Measurements from ENCODE around the gene EXOC3L4.

The EXOC3L4 gene

DNA sequence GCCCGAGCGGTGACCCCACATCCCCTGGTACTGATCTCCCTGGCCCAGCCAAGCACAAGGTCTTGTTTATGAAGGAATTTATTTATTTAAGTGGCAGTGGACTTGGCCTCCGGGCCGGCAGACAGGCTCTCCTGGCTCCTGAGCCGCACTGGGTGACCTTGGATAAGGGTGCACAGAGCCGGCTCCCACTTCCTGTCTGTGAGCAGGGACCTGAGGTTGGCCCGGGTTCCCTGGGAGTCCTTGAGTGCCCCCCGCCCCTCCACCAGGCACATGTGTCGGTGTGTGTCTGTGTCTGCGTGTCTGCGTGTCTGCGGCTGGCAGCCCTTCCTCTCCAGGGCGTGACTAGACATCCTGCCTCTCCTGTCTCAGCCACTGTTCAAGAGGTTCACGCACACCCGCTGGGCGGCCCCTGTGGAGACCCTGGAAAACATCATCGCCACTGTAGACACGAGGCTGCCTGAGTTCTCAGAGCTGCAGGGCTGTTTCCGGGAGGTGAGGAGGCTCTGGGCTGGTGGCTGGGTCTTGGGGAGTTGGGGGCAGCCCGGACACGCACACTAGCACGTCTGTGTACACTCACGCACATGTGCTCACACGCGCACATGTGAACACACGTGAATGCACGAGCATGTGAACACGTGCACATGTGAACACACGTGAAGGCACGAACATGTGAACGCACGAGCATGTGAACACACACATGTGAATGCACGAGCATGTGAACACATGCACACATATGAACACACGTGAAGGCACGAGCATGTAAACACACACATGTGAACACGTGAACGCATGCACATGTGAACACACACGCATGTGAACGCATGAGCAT, 38.1 kb downstream of the EXOC3L4 start:
- no peak for DNase-seq (ENCODE audit: low read depth in 3 of 3)

DNA sequence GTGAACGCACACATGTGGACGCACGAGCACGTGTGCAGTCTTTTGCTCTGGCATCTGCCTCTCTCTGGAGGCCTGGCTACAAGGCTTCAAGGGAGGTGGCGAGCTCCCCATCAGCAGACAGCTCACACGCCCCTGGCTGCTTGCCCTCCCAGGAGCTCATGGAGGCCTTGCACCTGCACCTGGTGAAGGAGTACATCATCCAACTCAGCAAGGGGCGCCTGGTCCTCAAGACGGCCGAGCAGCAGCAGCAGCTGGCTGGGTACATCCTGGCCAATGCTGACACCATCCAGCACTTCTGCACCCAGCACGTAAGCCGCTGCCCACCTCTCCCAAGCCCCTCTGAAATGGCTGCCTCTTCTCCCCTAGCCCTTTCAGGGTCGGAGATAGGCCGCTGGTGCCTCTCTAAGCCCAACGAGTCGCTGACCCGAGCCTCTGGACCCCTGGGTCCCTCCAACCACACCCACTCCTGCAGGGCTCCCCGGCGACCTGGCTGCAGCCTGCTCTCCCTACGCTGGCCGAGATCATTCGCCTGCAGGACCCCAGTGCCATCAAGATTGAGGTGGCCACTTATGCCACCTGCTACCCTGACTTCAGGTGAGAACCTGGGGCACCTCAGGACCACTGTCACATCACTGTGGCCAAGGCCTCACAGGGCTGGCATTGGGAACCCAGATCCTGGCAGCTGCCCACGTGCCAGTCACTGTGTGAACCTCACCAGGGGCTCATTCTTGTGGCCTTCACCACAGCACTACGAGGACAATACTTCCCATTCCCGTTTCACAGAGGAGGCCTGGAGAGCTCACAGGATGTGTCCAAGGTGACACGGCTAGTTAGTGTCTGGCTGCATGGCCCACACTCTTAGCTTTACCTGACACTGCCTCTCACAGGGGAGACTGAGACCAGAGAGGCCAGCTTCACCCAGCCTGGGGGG, 39.0 kb downstream of the EXOC3L4 start:
- no peak for DNase-seq (ENCODE audit: low read depth in 3 of 3)

DNA sequence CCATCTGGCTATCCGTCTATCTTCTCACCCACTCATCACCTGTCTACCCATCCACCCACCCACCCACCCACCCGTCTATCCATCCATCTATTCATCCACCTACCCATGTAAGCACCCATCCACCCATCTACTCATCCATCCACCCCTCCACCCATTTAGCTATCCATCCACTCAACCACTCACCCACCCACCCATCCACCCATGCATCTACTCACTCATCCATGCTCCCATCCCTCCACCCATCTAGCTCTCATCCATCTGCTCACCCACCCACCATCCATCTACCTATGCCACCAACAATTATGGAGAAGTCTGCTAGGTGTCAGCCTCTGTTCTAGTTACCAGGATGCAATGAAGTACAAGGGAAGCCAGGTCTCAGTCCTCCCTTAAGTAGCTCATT, 39.9 kb downstream of the EXOC3L4 start:
- DNase-seq (ENCODE audit: low read depth in 3 of 3), result no peak

DNA sequence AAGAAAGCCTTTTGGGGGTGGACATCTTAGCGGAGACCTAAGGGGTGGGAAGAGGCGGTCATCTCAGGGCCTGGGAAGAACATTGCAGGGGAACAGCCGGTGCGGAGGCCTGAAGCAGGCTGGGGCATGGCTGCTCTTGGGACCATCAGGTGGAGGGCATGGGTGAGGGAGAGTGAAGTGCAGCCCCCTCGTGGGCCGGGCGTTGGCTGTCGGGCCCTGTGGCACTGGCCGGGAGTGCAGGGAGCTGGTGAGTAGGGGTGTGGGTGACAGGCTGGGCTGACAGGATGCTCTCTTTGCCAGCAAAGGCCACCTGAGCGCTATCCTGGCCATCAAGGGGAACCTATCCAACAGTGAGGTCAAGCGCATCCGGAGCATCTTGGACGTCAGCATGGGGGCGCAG, 40.4 kb downstream of the EXOC3L4 start:
- no peak for DNase-seq (ENCODE audit: low read depth in 3 of 3)

DNA sequence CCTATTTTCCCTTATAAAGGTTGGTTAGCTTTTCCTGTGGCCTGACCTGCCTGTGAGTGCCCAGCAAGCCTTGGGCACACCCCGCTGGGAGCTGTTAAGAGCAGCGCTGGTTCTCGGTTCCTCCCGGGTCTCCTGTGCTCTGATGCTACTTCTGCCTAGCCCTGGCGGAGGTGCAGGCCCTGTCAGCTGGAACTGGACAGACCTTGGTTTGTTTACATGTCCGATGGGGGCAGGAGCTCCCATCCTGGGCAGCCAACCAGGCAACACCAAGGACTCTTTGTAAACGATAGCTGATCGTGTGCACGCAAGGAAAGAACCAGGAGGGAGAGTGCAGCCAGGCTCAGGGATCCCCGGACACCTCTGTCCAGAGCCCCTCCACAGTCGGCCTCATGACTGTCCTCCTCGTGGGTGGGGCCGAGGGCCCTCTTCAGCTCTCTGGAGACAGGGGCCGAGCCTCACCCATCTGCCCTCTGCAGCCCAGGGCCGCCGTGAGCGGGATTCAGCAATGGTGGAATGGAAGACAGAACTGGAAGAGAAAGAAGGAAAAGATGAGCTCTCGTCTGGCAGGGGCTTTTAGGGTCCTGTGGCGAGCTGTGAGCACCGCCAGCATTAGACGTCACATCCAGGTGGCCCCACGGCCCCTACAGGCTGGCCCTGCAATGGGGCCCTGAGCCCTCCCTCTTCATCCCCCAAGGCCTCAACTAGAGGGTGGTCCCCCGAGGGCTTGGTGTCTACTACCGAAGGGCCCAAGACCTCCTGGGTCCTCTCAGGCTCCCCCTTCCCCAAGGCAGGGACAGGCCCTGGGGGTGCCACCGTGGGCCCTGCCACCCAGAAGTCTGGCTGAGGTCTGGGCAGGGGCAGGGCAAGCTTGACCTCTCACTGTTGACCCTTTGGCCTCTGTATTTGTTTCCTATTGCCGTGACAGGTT, 41.1 kb downstream of the EXOC3L4 start:
- DNase-seq (ENCODE audit: low read depth in 3 of 3), result no peak

DNA sequence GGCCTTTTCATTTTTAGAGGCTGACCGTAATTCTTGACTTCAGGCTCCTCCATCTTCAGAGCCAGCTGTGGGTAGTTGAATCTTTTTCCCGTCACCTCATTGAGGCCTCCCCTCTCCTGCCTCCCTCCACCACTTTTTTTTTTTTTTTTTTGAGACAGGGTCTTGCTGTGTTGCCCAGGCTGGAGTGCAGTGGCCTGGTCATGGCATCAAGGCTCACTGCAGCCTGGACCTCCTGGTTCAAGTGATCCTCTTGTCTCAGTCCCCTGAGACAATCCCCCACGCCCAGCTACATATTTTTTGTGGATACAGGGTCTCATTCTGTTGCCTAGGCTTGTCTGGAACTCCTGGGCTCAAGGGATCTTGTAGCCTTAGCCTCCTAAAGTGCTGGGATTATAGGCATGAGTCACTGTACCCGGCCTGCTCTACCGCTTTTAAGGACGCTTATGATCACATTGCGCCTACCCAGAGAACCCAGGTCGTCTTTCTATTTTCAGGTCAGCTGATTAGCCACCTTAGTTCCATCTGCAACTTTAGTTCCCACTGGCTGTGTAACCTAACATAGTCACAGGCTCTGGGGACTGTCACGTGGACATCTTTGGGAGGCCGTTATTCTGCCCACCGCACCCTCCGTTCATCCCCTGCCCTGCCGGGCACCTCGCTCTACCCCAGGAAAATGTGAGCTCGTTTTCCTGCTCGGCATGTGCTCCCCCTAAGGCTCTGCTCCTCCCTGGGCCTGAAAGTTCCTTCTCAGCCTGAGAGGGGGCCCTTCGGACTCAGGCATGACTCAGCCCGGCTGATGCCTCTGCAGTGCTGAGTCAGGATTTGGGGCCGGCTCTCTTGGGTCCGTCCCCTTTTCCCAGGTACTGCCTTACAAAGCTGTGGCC, 42.1 kb downstream of the EXOC3L4 start:
- no peak for DNase-seq (ENCODE audit: low read depth in 3 of 3)

DNA sequence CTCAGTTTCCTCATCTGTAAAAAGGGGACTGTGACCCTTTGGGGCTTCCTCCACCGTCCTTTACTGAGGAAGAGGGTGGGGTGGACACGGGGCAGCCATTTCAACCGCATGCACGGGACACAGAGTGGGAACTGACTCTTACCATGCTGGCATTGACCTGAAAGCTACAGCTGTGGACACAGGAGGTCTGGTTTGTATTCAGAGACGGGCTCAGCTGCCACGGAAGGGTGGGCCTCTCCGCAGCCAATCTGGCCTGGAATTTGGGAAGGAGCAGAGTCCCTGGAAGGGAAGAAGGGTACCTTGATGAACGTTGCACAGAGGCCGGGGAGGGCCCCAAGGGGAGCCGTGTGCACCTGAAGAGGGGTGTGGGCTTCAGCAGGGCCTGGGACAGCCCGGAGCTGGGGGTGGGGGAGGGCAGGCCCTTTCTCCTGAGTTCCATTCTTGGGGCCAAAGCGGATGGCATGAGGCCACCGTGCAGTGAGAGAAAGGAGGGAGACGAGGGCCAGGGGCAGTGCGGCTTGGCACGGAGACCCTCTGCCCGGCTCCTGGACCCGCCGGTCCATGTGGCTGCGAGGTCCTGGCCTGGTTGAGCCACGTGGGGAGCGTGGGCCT, 43.3 kb downstream of the EXOC3L4 start:
- DNase-seq (ENCODE audit: low read depth in 3 of 3), result no peak

DNA sequence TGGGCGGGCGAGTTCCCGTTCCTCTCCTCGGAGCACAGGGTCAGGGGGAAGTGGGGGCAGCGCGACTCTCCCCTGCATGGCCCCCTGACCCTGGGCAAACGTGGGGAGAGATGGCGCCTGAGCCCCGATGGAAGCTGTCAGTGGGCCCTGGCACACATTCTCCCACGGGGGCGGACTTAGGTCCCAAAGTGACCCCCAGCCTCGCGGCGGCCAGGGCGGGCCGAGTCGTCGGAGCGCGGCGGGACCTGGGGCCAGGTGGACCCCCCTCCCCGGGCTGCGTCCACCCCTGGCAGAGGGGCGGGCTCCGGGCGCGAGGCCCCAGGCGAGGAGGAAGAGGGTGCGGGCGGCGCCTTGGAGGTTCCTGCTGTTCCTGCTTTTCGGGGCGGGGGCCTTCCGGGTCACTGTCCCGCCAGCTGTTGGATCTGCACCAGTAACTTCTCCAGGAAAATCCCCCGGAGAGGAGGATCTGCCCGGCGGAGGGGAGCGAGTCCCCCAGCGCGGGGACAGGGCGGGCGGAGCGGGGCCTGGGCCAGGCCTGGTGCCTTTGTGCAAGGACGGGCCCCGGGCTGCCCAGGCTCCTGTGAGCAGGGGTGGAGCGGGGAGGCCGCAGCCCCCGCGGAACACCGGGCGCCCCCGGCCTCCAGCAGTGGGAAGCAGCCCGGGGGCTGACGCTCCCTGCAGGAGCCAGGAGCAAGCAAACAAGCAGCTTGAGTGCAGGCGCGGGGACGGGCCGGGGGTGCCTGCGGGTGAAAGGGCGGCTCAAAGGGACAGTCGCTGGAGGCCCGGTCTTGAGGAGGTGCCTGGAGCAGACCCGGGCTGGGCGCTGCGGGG, 44.0 kb downstream of the EXOC3L4 start:
- DNase-seq (ENCODE audit: low read depth in 3 of 3), result no peak

DNA sequence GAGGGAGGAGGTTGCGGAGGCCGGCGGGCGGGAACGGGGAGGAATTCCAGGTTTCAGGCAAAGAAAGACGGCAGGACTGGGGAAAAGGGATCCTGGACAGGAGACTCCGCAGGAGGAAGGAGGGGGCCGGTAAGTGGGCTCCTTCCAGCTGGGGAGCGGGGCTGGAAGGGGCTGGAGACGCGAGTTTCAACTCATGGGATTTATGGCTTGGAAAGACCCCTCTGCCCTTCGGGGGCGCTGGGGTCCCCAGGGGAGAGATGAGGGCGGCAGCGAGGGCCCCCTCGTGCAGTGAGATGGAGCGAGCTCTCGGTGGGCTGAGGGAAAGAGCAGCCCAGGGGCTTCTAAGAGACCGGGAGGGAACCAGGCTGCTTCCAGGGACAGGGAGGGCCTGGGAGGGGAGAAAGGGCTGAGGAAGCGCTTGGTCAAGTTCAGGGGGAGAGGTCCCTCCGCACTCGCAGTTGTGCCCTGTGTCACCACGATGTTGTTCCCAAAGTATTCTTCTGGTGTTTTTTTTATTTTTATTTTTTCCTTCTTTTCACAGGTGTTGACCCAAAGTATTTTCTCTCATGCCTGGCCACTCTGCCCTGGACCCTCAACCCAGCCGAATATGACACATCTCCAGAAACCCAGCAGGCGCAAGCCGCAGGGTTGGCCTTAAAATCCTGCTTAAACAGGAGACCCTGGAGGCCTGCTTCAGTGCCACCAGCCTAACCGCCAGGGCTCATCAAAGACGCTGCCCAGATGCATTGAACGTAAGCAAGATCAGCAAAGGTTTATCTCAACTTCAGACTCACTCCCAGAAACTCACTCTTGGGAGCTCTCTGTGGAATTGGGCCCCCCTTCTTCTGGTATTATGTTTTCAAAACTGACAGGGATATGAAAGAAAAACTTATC, 44.9 kb downstream of the EXOC3L4 start:
- DNase-seq (ENCODE audit: low read depth in 3 of 3), result no peak

DNA sequence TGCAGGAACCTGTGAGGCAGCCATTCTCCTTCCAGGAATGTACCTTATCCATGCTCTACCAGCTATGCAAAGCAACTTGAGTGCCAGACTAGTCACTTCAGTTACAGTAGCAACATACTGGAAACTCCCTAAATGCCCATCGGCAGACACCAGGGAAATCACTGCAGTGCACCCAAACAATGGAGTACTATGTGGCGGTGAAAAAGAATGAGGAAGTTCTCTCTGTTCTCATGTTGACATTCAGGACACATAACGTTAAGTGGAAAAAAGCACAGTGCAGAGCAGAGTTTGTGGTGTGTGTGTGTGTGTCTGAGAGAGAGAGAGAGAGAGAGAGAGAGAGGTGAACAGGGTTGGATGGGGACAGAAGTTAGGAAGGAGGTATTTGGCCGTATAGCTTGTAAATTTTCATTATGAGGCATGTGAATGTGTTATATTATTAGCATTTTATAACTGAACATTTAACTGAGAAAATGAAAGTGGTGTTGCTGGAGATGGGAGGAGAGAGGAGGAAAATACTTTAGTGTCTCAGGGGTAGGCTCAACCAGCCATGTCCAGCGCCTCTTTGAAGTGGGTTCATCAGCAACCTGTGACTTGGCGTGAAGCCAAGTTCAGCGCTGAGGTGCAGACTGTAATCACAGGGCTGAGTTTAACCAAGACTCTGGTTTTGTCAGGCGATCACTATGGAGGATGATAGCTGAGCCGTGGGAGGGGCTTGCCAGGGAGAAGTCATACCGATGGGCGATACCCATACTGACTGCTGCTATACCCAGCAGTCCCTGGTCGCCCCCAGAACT, 46.0 kb downstream of the EXOC3L4 start:
- DNase-seq (ENCODE audit: low read depth in 3 of 3), result no peak

DNA sequence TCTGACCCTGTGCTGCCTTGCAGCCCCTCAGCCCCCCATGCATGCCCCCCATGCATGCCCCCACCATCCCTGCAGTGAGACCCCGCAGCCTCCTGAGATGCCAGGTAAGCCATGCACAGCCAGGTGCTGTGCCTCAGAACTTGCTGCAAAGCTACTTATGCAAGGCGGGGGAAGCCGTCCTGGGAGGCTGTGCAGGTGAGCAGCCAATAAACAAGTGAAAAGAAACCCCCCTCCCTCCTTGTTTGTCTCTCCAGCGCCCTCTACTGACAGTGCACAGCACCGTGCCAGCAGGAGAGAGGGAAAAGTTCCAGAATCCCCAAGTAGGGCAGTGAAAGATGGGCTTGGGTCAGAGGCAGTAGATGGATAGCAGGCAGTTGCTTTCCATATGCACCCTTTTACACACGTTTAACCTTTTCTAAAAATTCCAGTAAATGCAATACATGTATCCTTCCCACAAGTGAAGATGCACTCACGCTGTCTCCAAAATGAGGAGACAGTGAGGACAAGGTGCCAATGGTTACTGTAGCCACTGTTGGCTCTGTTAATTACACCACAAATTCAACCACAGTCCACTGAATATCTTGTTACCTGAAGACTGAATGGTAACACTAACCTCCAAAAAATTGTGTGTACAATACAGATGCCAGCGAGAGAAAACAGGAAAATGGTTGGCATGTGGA, 46.7 kb downstream of the EXOC3L4 start:
- DNase-seq (ENCODE audit: low read depth in 3 of 3), result no peak

DNA sequence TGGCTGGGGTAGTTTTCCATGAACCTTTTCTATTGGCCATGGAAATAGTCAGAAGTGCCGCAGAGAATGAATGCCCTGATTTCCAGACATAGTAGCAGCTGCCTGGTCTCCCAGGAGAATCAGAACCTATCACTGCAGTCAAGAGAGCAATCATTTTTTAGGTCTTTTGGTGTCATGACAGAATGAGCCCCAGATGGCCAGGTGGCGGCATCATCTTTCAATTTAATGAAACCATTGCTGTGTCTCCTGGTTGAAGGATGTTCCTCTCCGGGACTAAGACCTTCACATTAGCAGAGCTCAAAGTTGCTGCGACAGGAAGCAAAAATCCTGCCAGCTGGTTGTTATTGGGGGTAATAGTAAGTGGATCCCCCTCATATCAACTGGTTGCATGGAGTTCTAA, 47.5 kb downstream of the EXOC3L4 start:
- no peak for DNase-seq (ENCODE audit: low read depth in 3 of 3)

DNA sequence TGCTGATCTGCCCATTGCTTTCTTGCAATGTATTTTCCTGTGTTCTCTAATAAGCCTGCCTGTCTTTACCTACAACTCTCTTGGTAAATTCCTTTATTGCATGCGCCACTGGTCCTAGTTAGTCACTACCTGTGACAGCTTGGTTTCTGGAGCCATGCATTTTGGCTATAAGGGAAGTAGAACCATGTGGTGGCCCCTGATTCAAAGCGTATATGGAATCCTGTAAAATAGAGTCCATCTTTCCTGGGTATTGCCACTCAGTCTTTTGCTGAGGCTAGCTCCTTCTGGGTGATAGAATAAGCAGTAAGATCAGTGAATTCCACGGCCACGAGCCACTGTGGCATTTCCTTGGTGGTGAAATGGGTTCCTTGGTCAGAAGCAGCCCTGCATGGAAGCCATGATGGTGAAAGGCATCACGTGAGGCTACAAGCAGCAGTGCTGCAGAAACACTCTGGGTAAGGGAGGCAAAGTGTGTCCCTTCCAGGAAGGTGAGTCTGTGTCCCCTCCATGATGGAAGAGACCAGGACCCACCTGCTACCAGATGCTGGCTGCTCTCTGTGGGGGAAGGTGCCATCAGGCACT, 48.3 kb downstream of the EXOC3L4 start:
- DNase-seq (ENCODE audit: low read depth in 3 of 3), result no peak

DNA sequence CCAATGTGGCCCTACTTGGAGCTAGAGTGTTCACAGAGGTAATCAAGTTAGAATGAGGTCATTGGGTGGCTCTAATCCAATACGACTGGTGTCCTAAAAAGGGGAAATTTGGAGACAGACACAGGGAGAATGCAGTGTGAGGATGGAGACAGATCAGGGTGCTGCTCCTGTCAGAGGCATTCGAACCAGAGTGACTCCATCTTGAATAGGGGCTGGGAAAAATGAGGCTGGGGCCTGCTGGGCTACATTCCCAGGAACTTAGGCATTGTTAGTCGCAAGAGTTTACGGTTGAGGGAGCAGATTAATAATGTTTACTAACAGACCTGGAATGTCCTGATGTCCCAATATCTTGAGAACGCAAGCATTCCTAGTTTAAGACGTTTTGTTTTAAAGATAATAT, 49.0 kb downstream of the EXOC3L4 start:
- no peak for DNase-seq (ENCODE audit: low read depth in 3 of 3)

DNA sequence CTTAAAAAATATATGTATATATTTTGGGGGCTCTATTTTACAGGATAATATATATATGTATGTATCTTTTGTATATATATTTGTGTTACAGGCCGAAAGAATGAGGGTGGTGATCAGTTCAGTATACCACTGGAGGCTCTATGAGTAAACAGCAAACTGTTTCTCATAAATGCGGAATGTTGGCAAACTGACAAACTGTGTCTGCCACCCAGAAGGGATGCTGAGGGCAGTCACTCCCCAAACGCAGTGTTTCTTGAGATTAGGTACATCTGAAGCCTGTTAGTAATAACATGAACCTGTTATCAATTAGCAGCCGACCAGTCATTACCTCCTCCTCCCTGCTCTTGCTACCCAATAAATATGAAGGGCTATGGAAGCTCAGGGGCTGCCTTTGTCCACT, 49.6 kb downstream of the EXOC3L4 start:
- DNase-seq (ENCODE audit: low read depth in 3 of 3), result no peak

DNA sequence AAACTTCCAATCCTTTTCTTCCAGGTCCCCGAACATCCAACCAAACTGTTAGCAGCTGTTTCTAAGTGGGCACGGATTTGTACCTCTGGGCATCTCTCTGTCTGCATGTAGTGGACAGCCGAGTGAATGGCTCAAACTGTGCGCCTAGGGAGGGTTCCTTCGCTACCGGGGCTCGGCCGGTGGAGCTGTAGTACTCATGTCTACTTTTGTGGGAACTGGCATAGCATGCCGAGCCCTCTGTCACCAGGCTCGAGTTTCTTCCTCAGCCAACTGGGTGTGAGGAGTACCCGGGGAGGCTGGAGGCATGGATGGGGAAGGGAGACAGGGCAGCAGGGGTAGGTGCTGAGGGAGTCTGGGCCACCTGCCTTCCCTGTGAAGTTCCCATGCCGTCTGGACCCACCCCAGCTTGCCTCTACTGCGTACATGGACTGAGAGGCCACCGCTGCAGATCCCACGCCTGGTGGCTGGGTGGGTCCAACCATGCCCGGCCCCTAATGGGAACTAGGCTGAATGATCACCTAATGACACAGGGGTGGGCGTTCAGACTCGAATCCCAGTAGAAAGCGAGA, 51.7 kb downstream of the EXOC3L4 start:
- DNase-seq (ENCODE audit: low read depth in 3 of 3), result no peak

All from stimulated activated CD4-positive, alpha-beta T cell treated with anti-CD3 and anti-CD28 coated beads, TNF-alpha, amount 100 ng/mL, for 4 hours (primary cell).